ELF-1 (cell line): ENCODE measurements around the gene GIT2.
"Not testable (repeated sequence)": the region's sequence is repeated elsewhere in the genome, so short reads cannot be mapped to it uniquely, and the experiment has no call there.

Experiments
- DNase-seq: peaks from one replicate; pipeline ENCODE4 v3.0.0-alpha.2; 2016; ENCODE audit warnings: low read depth, low spot score

The GIT2 gene

DNA sequence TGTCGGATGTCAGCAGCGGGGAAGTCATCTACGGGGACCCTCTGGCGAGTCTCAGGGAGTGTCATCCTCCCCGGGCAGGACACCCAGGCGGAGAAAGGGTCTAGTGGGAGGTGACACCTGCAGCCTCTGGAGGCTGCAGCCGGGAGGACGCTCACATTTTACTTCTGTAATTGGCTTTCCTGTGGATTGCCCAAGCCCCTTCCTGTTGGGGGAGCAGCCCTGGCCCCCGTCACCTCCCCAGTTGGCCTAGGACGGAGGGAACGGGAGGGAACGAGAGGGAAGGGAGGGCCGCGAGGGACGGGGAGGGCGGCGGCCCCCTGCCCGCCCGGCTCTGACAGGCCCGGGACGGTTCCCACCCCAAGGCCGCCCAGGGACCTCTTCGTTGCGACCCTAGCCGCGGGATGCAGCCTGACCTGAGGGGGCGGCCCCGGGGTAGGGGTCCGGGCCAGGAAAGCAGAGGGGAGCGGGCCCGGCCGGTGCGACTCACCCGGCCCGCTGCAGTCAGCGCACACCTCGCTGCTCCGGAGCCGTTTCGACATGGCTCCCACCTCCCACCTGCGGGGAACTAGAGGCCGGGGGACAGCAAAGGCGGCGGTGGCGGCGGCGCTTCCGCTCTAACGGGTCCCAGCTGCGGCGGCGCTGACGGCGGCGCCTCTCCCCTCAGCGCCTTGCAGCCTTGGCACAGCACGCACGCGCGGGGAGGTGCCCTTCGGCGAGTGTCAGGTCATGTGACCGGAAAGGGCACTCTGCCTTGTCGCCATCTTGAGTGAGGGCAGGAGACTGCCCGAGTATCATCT lies at the start of gene GIT2:
GIT2 (minus strand) TSS at position 683 of the 797 bp plus-strand sequence; CDS start at position 539, 144 bp downstream.
- DNase-seq: peak; percentile 94

DNA sequence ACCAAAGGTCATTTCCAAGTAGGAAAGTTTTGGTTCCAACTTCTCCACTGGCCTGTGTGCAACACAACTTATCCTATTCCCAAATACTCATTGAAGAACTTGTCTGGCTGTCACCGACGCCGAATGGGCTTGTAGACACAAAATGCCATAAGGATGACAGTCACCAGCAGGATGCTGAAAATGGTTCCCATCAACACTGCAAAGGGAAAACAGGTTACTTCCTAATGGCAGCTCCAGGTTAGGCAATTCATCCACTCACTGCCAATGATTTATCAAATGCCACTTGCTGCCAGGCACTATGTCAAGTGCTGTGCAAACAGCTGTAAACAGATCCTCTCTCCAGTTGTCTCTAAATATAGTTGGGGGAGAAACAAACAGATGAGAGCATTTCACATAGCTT lies 46.1 kb upstream of the GIT2 start:
- no peak for DNase-seq

DNA sequence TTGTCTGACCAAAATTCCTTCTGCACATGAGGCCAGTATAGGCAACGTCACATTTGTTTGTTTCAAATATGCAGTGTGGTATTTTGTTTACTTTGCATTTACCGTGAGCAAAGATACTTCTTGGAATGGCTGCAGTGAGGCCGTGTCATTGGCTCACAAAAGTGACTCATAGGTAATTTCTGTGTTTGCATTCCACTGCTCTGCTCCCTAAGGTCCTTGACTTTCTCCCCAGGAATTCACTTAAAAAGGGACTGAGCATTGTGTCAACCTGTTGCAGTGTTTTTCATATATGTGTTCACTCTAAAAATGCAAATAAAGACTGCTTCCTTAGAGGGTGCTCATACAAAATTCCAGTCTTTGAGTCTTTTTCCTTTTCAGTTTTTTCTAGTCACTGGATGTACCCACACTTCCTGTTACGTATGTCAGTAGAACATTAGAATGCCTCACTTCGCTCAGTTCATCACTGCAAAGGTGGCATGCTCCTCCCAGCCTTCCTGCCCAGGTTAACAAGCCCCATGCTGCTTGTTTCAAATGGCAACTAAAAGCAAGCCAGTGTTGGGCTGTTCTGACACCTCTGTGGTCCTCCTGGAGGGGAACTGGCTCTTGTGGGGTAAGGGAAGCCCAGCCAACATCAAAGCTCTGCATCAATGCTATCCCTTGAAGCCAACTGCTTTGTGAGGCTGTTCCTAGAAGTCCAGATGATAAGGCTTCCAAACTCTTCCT lies 43.1 kb upstream of the GIT2 start:
- DNase-seq: peak; percentile 18

GRCh38 chr12:110038741-110039084 lies 42.5 kb upstream of the GIT2 start:
- DNase-seq: no peak

GRCh38 chr12:110037315-110037714 lies 41.1 kb upstream of the GIT2 start:
- no peak for DNase-seq

DNA sequence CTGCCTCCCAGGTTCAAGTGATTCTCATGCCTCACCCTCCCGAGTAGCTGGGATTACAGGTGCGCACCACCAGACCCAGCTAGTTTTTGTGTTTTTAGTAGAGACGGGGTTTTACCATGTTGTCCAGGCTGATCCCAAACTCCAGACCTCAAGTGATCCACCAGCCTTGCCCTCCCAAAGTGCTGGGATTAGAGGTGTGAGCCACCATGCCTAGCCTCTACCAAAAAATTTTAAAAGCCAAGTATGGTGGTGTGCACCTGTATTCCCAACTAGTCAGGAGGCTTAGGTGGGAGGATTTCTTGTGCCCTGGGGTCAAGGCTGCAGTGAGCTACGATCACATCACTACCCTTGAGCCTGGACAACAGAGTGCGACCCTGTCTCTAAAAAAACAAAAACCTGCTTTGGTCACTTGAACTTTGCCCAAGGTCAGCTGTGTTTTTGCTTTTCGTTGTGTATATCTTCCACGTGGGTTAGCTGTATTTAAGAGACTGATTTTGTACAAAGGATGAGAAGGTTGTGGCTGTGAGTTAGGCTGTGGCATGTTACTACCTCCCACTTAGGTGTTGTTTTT lies 39.5 kb upstream of the GIT2 start:
- no peak for DNase-seq

- DNase-seq: no peak
Measured at GRCh38 chr12:110033888-110034287, 37.7 kb upstream of the GIT2 start.

GRCh38 chr12:110029290-110029815 lies 33.2 kb upstream of the GIT2 start:
- no peak for DNase-seq

- no peak for DNase-seq
Measured at GRCh38 chr12:110028323-110028722, 32.2 kb upstream of the GIT2 start.

GRCh38 chr12:110024051-110024450 lies 27.9 kb upstream of the GIT2 start:
- DNase-seq: no peak

DNA sequence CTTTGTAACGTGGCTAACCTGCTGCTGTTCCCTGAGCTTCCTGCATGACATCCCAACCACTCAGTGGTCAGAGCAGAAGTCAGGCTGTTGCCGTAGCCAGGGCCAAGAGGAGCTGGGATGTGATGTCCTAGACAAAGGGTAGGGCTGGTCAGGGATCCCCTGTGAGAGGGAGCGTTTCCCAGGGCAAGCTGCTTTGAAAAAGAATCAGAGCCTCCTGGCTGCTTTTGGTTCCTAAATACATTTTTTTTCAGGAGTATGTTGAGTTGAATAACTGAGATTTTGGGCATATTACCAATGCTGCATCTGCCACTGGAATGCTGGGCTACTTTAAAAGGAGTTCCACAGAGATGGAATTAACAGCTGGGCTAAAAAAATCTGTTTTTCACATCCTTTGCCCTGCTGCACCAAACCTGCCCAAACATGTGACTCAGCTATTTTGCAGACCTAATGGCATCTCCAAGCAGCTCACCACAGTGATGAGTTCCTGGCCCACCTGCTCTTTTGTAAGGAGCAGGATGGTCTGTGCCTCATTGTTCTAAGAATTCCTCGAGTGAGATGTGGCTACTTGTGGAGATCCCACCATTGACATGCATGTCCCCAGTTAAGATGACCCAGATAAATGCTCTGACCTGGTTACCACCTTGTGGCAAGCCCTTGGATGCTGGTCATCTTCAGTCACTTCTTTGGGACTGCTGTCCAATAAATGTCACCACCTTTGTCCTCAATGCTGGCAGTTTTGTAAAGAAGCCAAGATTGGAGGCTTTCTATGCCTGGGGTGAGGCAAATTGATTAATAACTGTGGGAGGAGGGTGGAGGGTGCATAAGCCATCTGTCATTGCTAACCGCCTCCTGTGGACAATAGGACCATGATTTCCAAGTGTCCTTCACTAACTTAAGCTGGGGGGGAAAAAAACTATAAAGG lies 27.2 kb upstream of the GIT2 start:
- no peak for DNase-seq

DNA sequence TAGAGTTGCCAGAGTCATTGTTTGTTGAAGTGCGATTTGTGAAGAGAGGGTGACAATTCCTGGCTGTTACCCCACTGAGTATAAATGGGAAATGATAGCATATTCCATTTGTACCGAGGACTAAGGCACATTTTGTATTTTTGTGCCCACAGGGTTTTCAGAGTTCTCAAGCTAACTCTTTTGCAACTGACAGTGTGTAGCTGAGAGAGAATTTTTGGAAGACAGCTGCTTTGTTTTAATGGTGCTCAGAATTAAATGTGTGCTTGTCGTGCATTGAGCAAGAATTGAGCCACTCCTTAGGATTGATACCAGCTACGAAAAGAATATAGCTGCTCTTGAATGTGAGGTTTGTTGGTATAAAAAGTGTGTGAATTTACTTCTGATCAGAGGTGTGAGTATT lies 24.8 kb upstream of the GIT2 start:
- DNase-seq: no peak

- DNase-seq: no peak
Measured at GRCh38 chr12:110015132-110015531, 19.0 kb upstream of the GIT2 start.

DNA sequence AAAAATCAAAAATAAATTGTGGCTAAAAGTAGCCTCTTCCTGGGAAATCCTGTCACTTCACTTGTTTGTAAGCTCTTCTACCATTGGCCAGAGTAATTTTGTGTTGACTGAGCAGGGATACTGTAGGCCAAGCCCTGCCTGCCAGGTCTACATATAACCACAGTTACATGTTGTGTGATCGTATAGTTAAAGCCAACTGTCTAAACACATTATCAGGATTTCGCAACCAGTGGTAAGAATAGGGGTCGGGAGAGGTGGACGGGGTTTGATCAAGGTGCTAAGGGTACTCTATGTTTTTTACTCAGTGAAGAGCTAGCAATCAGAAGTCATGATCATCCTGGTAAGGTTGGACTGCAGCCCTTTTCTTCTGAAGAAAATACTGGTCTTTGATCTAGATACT lies 16.5 kb upstream of the GIT2 start:
- DNase-seq: no peak

GRCh38 chr12:110012137-110012536 lies 16.0 kb upstream of the GIT2 start:
- DNase-seq: no peak

DNA sequence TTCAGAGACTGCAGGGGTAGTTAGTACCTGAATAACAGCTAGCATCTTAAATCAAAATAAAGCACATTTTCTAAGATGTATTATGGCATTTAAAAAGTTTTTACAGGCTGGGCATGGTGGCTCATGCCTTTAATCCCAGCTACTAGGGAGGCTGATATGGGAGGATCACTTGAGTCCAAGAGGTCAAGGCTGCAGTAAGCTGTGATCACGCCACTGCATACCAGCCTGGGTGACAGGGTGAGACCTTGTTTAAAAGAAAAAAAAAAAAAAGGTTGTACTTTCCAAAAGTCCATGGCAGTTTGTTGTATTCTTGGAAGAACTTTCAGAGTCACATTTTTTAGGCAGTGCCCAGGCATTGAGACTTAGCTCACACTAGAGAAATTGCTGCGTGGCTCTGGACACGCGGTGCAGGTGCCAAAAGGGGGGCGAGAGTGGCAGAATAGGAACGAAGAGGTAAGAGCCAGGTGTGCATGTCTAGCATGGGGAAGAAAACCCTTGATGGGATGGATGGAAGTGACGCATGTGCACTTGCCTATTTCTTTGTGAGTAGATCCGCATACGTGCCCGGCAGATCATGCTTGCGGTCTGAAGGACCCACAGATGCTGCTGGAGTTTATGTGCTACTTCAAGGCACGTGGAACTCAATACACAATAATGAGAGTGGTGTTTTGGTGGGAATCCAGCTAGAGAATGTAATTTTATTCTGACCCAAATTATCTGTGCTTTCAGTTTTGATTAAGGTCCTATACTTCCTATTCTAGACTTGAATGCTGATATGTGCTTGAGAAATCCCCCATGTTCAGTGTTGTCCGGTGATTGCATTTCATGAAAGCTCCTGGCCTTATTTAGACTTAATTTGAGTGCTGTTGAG lies 14.9 kb upstream of the GIT2 start:
- DNase-seq: no peak

GRCh38 chr12:110008681-110009398 lies 12.7 kb upstream of the GIT2 start:
- DNase-seq: not testable (repeated sequence)

DNA sequence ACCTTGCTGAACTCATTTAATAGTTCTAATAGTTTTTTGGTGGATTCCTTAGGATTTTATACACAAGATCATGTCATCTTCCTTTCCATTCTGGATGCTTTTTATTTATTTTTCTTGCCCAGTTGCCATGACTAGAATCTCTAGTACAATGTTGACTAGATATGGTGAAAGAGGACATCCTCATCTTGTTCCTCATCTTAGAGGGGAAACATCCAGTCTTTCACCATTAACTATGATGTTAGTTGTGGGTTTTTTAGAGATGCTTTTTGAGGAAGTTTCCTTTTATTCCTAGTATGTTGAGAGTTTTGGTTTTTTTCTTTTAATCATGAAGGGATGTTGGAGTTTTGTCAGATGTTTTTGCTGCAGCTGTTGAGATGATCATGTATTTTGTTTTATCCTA lies 11.7 kb upstream of the GIT2 start:
- no peak for DNase-seq

- DNase-seq: no peak
Measured at GRCh38 chr12:110006115-110006514, 9.9 kb upstream of the GIT2 start.
